GM12873 (cell line): ENCODE results near the gene AQP12B.

Experiments used
- TF ChIP-seq, protein P1 (sequence below): IDR thresholded peaks from 2 replicates; pipeline ENCODE4 v1.5.1; 2012; ENCODE audit warnings: low read depth, mild to moderate bottlenecking, moderate library complexity, low read length, control low read depth; ENCODE audit not compliant: insufficient read depth; ENCODE audit errors: missing control alignments

AQP12B gene

DNA sequence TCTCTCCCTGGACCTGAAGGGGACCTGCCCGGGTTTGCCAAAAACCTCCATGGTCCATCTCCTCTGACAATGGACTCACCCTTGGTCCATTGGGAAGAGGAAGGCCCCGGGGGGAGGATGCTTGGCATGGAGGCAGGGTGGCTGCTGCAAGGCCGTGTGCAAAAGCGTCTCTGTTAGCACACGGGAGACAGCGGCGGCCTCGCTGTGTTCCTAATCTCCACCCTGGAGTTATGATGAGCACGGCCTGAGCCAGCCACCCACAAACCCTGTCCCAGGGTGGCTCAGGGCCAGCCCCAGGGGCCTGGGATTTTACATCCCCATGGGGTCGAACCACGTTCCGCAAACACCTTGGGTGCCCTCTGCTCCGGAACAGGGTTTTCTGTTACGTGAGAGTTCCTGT, 44.8 kb upstream of the AQP12B start:
- TF ChIP-seq, protein P1, sequence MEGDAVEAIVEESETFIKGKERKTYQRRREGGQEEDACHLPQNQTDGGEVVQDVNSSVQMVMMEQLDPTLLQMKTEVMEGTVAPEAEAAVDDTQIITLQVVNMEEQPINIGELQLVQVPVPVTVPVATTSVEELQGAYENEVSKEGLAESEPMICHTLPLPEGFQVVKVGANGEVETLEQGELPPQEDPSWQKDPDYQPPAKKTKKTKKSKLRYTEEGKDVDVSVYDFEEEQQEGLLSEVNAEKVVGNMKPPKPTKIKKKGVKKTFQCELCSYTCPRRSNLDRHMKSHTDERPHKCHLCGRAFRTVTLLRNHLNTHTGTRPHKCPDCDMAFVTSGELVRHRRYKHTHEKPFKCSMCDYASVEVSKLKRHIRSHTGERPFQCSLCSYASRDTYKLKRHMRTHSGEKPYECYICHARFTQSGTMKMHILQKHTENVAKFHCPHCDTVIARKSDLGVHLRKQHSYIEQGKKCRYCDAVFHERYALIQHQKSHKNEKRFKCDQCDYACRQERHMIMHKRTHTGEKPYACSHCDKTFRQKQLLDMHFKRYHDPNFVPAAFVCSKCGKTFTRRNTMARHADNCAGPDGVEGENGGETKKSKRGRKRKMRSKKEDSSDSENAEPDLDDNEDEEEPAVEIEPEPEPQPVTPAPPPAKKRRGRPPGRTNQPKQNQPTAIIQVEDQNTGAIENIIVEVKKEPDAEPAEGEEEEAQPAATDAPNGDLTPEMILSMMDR, result no peak

DNA sequence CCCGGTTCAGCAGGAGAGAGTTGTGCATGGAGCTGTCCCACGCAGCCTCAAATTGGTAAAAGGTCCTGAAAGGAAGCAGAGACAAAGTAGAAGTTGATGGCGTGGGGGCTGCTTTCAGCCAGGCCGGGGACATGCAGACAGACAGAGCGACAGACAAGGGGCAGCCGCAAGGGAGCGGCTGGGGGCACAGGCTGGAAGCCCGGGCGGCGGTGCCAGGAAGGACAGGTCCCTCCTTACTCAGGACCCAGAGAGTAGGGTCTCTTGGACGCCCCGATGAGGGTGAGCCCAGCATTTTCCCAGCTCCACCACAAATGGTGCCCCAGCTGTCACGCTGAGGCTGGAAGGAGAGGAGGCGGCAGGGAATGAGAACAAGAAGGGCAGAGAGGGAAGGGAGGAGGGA, 44.2 kb upstream of the AQP12B start:
- TF ChIP-seq, protein P1, result no peak

DNA sequence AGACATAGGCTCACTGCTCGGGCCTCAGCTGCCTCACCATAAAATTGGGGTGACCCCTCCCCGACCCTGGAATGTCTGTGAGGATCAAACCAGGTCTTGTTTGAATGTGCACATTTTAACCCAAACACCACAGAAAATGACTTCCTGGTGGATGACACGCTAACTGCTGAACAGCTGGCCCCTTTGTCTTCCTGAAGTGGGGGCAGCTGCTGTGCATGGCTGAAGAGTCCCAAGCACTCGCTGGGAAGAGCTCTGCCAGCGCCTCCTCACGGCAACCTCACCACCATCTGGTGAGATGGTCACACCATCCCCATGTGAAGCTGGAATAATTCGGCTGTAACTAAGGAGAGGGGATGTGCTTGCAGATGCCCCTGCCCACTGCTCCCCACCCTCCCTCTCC, 43.0 kb upstream of the AQP12B start:
- TF ChIP-seq, protein P1, result no peak

DNA sequence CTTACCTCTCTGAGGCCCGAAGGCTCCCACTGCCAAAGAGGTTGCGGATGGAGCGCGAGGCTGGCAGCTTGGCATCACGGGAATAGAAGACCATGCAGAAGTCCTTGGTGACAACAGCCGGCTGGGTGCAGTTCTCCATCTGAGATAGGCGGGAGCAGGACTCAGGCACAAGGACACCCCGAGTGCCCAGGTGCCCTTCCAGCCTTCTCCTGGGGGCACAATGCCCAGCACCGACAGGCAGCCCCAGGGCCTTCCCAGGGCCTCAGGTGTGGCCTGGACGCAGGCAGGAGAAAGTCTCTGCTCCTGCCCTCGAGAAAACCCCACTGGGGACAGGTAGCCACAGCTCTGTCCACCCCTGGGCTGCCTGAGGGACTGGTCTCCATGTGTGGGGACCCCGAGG, 42.6 kb upstream of the AQP12B start:
- TF ChIP-seq, protein P1, result no peak

DNA sequence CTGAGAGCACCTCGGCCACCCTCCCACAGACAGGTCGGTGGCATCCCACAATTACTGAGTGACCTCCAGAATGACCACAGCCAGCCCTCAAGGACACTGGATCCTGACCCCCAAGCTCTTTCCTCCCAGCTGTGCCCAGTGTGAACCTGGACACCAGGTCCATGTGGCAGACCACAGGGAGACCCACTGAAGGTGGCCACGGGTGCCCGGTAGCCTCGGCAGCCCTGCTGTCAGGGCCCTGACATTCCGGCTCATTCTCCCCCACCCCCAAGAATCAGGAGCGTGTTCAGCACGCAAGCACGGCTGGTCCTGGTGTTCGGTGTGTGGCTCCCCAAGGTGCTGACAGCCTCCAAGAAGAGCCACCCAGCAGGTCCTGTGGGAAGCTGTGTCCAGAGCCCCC, 41.7 kb upstream of the AQP12B start:
- TF ChIP-seq, protein P1, result no peak

DNA sequence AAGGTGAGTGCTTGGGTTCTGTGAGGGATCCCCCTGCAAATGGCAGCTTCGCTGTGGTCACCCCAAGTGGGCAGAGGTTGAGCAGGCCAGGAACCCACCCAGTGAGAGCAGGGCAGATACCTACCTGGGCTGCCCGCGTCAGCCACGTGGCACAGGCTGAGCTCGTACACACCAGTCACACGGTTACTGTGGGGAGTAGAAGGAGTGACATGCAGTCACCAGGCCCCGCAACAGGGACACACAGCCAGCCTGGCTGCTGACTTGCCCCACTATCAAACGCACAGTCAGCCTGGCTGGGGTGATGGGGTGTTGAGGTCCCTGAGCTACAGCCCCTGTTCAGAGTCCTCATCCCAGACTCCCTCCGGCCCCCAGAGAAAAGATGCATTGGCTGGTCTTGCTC, 41.2 kb upstream of the AQP12B start:
- TF ChIP-seq, protein P1, result no peak

DNA sequence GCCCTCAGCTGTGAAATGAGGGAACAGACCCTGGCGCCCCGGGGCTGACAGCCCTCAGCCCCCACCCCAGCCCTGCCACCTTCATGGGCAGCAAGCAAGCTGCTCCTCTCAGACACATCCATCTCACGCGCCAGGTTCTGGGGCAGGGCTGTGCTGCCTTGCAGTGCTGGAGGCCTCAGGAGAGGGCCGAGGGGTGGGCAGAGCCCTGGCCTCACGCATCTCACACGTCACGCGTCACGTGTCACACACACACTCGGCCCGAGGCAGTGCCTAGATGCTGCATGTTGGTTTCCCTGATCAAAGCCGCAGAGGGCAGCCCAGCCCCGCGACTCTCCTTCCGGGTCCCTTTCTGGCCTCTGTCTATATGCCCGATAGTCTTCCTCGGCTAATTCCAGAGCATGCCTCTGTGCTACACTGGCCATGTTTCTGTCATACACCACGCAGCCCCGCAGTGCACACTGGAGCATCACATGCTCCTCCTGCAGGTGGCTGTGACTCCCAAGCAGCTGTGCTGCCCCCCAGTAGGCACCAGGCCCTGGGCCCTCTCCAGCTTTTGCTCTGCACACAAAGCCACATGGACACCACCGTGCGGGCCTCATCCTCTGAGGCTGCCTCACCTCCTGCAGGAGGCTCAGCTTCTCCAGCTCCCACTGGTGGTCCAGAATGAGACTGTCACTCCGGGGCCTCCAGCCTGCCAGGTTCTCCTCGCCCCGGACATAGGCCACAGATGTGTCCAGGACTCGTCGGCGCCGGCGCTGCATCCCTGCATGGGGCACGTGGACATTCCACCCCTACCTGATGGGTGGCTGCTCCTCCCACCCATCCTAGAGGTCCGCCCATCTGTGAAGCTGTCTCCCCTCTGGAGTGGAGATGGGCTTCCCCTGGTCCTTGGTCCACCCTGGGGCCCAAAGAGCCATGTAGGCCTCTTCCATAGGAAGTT, 40.4 kb upstream of the AQP12B start:
- TF ChIP-seq, protein P1, result no peak
